ENCODE data around the gene IL1F10.
A peak's percentile ranks its signal among the peaks of the same experiment; 100 is the strongest.

The IL1F10 gene

GRCh38 chr2:113060396-113060795 lies 7.4 kb upstream of the IL1F10 start:
- DNase-seq = no peak

DNA sequence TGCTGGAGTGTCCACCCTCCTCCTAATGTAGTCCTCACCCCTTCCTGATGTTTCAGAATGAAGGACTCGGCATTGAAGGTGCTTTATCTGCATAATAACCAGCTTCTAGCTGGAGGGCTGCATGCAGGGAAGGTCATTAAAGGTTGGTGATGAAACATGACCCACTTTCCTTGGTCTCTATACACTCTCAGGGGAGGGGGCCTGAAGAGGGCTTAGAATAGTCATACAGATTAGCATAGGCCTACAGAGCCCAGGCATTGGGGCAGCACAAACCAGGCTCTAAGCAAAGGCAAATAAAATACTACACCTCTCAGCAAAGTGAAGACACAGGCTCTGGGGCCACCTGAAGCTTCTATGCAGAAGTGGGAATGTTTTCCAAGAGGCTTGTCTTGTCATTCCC lies 7.0 kb upstream of the IL1F10 start:
- DNase-seq = no peak

- DNase-seq = no peak
Measured at GRCh38 chr2:113061241-113061640, 6.5 kb upstream of the IL1F10 start.

DNA sequence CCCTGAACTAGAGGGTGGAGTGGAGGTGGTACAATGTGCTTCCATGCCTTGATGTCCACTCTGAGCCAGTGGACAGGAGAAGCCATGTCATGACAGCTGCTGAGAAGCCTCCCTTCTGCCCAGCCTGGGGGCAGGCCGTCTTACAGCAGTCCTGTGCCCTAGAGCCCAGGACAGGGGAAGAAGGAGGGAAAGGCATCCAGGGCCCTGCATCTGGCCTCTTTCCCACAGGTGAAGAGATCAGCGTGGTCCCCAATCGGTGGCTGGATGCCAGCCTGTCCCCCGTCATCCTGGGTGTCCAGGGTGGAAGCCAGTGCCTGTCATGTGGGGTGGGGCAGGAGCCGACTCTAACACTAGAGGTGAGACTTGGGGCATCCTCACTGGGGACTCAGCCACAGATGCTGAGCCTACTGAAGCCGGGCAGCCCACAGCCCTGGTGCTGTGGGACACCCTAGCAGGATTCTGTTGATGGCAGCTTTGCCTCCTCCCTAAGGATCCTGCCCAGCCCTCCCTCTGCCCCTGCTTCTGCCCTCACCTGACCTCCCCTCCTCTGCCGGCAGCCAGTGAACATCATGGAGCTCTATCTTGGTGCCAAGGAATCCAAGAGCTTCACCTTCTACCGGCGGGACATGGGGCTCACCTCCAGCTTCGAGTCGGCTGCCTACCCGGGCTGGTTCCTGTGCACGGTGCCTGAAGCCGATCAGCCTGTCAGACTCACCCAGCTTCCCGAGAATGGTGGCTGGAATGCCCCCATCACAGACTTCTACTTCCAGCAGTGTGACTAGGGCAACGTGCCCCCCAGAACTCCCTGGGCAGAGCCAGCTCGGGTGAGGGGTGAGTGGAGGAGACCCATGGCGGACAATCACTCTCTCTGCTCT lies 5.6 kb upstream of the IL1F10 start:
- no peak for DNase-seq

DNA sequence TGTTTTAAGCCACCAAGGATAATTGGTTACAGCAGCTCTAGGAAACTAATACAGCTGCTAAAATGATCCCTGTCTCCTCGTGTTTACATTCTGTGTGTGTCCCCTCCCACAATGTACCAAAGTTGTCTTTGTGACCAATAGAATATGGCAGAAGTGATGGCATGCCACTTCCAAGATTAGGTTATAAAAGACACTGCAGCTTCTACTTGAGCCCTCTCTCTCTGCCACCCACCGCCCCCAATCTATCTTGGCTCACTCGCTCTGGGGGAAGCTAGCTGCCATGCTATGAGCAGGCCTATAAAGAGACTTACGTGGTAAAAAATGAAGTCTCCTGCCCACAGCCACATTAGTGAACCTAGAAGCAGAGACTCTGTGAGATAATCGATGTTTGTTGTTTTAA lies 3.5 kb upstream of the IL1F10 start:
- no peak for DNase-seq

- DNase-seq = no peak
Measured at GRCh38 chr2:113064898-113065297, 2.9 kb upstream of the IL1F10 start.

DNA sequence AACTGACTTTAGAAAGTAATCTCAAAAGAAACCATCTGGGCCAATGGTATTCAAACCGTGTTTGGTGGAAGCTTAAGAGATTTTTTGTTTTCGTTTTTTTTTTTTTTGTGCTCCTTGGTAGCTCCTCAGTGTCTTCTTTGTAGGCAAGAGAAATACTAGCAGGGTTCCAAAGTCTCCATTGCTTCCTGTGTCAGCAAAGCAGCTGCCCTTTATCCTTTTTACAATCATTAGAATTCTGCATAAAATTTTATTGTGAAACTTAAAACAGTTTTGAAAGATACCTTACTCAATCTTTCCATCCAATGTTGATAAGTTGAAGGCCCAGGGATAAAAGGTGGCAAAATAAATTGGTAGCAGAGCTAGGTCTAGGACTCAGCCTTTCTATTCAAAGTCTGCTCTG lies 479 bp downstream of the IL1F10 start:
- no peak for DNase-seq

DNA sequence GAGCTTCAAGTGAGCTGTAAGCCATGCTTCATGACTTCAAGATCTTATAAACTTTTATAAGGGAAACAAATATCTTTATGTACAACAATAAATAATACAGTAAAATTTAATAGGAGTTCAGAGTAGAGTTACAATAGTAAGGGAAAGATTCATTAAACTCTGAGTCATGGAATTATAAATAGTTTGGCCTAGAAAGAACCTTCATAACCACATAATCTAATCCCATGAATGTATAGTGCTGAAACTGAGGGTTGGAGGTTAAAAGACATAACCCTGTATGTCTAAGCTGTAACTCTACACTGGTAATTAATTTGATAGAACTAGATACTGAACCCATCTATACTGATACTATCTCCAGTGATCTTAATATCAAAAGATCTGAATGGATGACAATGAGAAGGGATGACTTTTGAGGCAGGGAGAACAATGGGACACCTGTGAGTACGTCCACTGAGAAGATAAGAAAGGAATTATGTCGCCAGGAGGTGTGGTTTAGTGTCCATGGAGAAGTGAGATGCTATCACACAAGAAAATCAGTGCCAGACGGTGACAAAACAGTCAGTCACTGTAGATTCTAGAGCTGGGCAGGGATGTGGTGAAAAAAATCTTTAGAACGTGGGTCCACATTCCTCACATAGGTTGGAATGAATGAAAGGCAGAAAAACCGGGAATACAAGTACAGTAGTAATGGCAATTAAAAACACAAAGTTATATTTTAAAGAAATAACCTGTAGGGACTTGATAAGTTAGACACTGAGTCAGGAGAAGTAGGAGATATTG lies 1.1 kb downstream of the IL1F10 start:
- DNase-seq = no peak

DNA sequence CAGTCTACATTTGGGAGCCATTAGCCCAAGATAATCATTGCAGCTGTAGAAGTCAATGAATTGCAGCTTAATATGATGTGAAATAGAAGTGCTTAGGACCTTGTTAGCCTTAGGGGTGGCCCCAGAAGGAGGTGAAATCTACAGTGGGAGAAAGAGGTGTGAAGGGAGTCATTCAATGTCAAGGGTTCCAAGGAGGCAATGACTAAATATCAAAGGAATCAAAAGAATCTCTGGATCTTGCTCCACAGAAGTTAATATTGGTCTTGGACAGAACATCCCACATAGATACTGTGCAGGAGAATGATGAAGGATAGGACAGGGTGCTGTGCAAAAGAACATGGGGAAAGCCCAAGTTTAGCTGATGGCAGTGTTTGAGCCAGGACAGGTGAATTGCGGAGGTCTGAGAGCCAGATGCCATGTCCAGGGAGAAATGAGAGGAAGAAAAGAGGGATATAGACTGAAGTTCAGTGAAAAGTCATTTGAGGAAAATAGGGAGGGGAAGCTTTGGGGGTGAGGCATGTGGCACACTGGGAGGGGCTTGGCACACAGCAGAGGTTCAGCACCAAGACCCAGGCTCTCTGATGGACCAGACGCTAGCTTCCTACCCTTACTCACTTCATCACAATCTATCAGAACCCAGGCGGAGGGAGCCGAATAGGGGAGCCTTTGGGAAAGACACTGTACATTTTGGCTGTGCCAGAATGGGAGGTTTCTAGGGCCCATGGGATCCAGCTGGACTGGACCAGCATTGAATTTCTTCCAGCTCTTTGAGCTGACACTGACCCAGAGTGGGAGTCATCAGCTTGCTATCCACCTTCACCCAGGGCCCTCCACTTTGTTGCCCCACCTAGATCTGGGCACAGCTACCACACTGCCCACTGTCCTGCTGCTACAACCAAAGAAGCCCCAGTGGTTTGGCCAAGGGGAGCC lies 2.2 kb downstream of the IL1F10 start:
- no peak for DNase-seq

- DNase-seq = no peak
Measured at GRCh38 chr2:113070606-113070975, 2.8 kb downstream of the IL1F10 start.

DNA sequence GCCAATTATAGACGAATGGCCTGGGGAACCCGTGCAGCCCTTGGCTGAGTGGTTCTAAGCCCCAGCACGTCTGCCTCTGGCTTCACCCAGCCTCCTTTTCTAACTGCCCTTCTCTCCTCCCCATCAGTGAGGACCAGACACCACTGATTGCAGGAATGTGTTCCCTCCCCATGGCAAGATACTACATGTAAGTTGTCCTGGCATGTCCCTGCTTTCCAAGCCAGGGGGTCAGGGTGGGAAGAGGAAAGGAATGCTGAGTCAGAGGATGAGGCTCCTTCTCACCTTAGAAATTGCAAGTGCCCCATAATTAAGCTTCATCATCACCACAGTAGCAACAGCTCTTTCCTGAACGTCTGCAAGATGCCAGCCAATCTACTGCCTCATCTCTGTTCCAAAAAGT lies 4.8 kb downstream of the IL1F10 start:
- no peak for DNase-seq

- no peak for DNase-seq
Measured at GRCh38 chr2:113073325-113073834, 5.6 kb downstream of the IL1F10 start.

DNA sequence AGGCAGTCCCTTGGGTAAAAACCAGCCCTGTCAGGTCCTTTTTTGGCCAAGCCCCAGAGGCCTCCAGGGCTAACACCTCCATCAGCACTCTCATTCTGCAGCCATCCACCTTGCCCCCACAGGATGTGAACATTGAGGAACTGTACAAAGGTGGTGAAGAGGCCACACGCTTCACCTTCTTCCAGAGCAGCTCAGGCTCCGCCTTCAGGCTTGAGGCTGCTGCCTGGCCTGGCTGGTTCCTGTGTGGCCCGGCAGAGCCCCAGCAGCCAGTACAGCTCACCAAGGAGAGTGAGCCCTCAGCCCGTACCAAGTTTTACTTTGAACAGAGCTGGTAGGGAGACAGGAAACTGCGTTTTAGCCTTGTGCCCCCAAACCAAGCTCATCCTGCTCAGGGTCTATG lies 7.3 kb downstream of the IL1F10 start:
- DNase-seq = no peak

DNA sequence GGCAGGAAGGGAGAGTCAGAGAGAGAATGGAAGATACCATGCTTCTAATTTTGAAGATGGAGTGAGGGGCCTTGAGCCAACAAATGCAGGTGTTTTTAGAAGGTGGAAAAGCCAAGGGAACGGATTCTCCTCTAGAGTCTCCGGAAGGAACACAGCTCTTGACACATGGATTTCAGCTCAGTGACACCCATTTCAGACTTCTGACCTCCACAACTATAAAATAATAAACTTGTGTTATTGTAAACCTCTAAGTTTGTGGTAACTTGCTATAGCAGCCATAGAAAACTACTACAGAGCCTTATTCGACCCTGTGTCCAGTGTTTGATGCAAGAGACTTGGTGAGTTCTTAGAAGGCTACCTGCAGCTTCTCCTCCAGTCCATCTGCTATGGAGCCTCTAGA lies 7.8 kb downstream of the IL1F10 start:
- no peak for DNase-seq

GRCh38 chr2:113076954-113077669 lies 9.3 kb downstream of the IL1F10 start:
- DNase-seq = no peak

GRCh38 chr2:113077921-113078320 lies 10.2 kb downstream of the IL1F10 start:
- DNase-seq = no peak

DNA sequence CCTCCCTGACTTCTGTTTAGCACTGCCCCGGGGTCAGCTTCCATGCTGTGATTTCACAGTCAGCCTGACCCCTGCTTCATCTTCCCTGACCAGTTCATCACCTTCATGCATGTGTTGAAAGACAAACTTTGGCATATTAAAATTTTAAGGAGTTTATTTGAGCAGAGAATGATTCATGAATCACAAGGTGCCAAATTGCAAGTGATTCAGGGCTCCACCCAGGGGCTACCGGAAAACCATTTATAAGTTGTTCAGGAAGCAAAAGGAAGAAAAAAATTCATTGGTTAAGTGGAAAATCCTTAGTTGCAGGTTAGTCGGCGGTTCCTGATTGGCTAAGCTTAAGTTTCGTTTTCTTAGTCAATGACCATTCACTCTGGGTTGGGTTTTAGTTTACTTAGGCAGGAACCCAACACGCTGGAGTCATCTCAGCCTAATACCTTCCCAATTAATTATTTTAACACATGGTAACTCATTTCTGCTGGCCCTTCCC lies 10.6 kb downstream of the IL1F10 start:
- DNase-seq = no peak

GRCh38 chr2:113079131-113079530 lies 11.4 kb downstream of the IL1F10 start:
- no peak for DNase-seq

DNA sequence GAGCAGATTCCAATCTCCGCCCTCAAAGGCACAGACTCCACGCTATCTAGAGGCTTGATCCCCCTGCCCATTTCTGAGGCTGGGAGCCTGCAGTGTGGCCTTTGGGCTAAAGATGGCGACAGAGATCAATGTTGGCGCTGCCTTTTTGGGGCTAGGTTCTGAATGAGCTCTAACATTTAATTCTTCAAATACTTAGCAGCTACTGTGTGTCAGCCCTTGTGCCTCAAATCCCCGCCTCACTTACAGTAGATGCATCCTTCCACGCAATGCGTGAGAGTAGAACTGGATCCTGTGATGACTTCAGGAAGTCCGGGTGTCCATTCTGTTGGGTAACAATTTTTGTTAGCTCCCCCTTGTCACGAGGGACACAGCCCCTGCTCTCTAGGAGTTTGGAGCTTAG lies 12.4 kb downstream of the IL1F10 start:
- peak; percentile 77 for DNase-seq

DNA sequence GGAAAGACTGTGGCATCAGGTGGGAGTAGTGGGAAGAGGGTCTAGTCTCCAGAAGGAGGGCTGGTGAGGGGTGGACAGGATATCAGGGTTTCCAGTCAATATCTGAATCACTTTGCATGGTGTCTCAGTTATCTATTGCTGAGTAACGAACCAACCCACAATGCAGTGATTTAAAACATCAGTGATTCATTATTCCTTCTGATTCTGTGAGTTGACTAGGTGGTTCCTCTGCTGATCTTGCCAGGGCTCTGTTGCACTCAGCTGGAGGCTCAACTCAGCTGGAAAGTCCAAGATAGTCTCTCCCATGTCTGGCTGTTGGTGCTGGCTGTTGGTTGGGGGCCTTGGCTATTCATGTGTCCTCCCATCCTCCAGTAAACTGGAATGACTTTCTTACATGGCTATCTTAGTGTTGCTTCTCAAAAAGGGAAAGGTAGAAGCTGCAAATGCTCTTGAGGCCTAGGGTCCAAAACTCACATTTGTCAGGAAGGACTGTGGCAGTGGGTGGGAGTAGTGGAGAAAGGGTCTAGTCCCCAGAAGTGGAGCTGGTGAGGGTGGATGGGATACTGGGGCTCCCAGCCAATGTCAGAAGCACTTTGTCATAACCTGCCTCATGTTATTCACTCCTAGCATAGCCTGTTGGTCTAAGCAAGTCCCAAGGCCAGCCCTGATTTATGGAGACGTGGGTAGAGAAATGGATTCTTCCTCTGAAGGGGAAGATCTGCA lies 13.9 kb downstream of the IL1F10 start:
- DNase-seq = no peak

GRCh38 chr2:113083296-113083695 lies 15.5 kb downstream of the IL1F10 start:
- DNase-seq = peak; percentile 4
